AG09319 (cell line): ENCODE results near the gene ENTPD2.
A peak's percentile ranks its signal among the peaks of the same experiment; 100 is the strongest.
"Not testable (repeated sequence)": the region's sequence is repeated elsewhere in the genome, so short reads cannot be mapped to it uniquely, and the experiment has no call there.

Experiments
- DNase-seq: peaks from one replicate; pipeline ENCODE4 v3.0.0-alpha.2; 2010; ENCODE audit warnings: low read depth; ENCODE audit errors: extremely low read depth
- TF ChIP-seq, protein P1 (sequence below): IDR thresholded peaks from 2 replicates; pipeline ENCODE4 v1.5.1; 2011; ENCODE audit warnings: low read depth, mild to moderate bottlenecking, inconsistent platforms, low read length, moderate library complexity

Gene ENTPD2

GRCh38 chr9:137034709-137035506 lies 19.0 kb downstream of the ENTPD2 start:
- peak; percentile 54 for DNase-seq
- TF ChIP-seq, protein P1, sequence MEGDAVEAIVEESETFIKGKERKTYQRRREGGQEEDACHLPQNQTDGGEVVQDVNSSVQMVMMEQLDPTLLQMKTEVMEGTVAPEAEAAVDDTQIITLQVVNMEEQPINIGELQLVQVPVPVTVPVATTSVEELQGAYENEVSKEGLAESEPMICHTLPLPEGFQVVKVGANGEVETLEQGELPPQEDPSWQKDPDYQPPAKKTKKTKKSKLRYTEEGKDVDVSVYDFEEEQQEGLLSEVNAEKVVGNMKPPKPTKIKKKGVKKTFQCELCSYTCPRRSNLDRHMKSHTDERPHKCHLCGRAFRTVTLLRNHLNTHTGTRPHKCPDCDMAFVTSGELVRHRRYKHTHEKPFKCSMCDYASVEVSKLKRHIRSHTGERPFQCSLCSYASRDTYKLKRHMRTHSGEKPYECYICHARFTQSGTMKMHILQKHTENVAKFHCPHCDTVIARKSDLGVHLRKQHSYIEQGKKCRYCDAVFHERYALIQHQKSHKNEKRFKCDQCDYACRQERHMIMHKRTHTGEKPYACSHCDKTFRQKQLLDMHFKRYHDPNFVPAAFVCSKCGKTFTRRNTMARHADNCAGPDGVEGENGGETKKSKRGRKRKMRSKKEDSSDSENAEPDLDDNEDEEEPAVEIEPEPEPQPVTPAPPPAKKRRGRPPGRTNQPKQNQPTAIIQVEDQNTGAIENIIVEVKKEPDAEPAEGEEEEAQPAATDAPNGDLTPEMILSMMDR, result peak; percentile 91

GRCh38 chr9:137034039-137034708 lies 19.7 kb downstream of the ENTPD2 start:
- TF ChIP-seq, protein P1, result no peak
- no peak for DNase-seq

GRCh38 chr9:137033481-137033880 lies 20.4 kb downstream of the ENTPD2 start:
- DNase-seq, result not testable (repeated sequence)

DNA sequence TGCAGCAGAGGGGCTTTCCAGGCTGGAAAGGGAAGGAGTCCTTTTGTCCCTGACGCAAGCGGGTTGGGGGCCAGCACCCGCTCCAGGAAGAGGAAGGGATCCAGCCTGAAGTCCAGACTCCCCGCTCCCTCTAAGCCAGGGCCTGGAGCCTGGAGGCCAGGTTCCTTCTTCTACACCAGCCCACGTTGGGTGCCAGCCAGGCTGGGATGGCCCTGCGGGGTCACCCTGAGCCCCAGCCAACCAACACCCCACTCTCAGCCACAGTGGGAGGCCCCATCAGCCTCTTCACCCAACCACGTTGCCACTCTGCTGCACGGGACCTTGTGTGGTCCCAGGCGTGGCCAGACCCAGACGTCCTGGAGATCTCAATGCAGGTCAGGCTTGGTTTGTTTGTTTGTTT lies 21.0 kb downstream of the ENTPD2 start:
- TF ChIP-seq, protein P1, result no peak
- no peak for DNase-seq

- TF ChIP-seq, protein P1, result no peak
- DNase-seq, result no peak
Measured at GRCh38 chr9:137031904-137032640, 21.8 kb downstream of the ENTPD2 start, which contains the start of gene FUT7. Gene FUT7, minus strand, starts transcription at chr9:137032088. Its CDS starts 97 bp downstream, at chr9:137031991.

DNA sequence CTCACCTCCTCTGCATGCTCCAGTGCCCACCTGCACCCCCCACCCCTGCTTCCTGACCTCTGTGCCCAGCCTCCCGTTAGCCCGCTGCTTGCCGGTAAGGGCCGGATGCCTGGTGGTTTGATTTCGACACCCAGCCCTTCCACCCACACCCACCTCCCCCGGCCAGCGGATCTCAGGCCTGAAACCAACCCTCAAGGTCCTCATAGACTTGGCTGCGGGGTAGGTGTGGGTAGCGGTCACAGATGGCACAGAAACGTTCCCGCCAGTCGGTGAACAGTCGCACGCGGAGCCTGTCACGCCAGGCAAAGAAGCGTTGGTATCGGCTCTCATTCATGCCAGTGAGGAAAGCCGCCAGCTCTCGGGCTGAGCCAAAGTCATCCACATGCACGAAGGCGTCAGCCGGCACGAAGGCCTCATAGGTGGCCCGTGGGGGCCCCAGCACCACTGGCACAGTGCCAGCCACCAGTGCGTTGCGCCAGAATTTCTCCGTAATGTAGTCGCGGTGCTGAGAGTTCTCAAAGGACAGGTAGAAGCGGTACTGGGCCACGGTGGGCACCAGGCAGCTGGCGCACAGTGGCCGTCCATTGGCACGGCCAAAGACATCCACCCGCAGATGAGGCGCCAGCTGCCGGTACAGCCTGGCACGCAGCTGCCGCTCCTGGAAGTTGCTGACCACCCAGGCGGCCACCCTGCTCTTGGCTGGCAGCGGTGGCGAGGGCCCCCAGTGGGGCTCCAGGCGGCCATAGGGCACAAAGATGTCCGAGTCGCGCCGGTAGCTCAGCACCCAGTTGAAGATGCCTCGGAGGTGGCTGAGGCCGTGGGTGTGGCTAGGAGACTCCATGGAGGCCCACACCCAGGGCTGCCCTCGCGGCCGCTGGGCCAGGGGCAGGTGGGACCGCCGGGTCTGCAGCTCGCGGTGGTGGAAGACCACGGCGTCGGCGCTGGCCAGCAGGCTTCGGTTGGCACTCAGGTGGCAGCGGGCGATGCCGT lies 23.0 kb downstream of the ENTPD2 start:
- TF ChIP-seq, protein P1, result no peak
- DNase-seq, result no peak

DNA sequence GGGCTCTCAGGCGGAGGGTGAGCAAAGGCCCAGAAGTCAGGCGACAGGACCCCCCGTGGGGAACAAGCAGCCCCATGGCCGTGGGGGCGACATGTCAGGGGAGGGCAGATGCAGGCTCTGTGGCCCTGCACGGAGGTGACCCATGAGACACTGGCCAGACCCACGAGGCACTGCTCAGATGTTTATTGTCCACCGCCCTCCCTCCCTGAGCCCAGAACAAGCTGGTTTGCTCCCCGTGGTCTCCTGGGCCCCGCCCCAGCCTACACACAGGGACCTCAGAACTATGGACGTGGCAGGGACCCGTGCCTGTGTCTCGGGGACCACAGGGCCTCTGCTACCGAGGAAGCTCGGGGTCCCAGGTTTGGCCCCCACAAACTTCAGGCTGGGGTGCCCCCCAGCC lies 23.9 kb downstream of the ENTPD2 start:
- TF ChIP-seq, protein P1, result no peak
- DNase-seq, result no peak
